Embryonic facial prominence (tissue), 1 donor: Measurements from ENCODE around the gene DHCR7.
A peak's percentile ranks its signal among the peaks of the same experiment; 100 is the strongest.

Experiments used
- DNase-seq: peaks from one replicate; pipeline ENCODE4 v3.0.0-alpha.2; 2016; ENCODE audit errors: extremely low spot score

Gene DHCR7

GRCh38 chr11:71448257-71449171 lies at the start of gene DHCR7:
Gene DHCR7, minus strand, starts transcription at chr11:71448393. Its CDS starts 3,441 bp downstream, at chr11:71444952.
- peak; percentile 78 for DNase-seq

GRCh38 chr11:71496421-71496820 lies 48.2 kb upstream of the DHCR7 start:
- DNase-seq = no peak

GRCh38 chr11:71495286-71496230 lies 47.4 kb upstream of the DHCR7 start:
- DNase-seq = no peak

GRCh38 chr11:71491940-71492339 lies 43.7 kb upstream of the DHCR7 start:
- no peak for DNase-seq

- DNase-seq = no peak
Observed at GRCh38 chr11:71491531-71491930, 43.3 kb upstream of the DHCR7 start.

- DNase-seq = no peak
Observed at GRCh38 chr11:71490731-71491390, 42.7 kb upstream of the DHCR7 start.

- no peak for DNase-seq
Observed at GRCh38 chr11:71490044-71490730, 42.0 kb upstream of the DHCR7 start.

GRCh38 chr11:71489311-71490043 lies 41.3 kb upstream of the DHCR7 start:
- no peak for DNase-seq

GRCh38 chr11:71488681-71489270 lies 40.6 kb upstream of the DHCR7 start:
- no peak for DNase-seq

GRCh38 chr11:71486320-71486719 lies 38.1 kb upstream of the DHCR7 start:
- DNase-seq = no peak

GRCh38 chr11:71485466-71485865 lies 37.3 kb upstream of the DHCR7 start:
- no peak for DNase-seq

GRCh38 chr11:71485063-71485399 lies 36.8 kb upstream of the DHCR7 start:
- no peak for DNase-seq

- DNase-seq = no peak
Observed at GRCh38 chr11:71484248-71485062, 36.3 kb upstream of the DHCR7 start.

GRCh38 chr11:71483692-71484091 lies 35.5 kb upstream of the DHCR7 start:
- DNase-seq = no peak

- no peak for DNase-seq
Observed at GRCh38 chr11:71482746-71483364, 34.7 kb upstream of the DHCR7 start.

GRCh38 chr11:71482216-71482615 lies 34.0 kb upstream of the DHCR7 start:
- no peak for DNase-seq

GRCh38 chr11:71481101-71481960 lies 33.1 kb upstream of the DHCR7 start:
- DNase-seq = no peak

- no peak for DNase-seq
Observed at GRCh38 chr11:71478528-71478840, 30.3 kb upstream of the DHCR7 start.
